Neural cell (in vitro differentiated cells): ENCODE measurements around the gene TMEM238L.

ENCODE experiments used
- CTCF ChIP-seq: fragments of 450-650 bp; IDR thresholded peaks from 2 replicates; pipeline ENCODE4 v1.5.1; 2014; ENCODE audit warnings: antibody characterized with exemption, mild to moderate bottlenecking, moderate library complexity; ENCODE audit not compliant: poor library complexity, severe bottlenecking
- EP300 ChIP-seq: fragments of 450-650 bp; conservative IDR thresholded peaks from 2 replicates; pipeline ENCODE4 v1.6.1; 2014; ENCODE audit warnings: antibody characterized with exemption, mild to moderate bottlenecking, moderate library complexity; ENCODE audit not compliant: poor library complexity, severe bottlenecking
- EZH2 ChIP-seq: fragments of 200-600, 300-800 bp; shearing (Covaris generic), sonication (generic); IDR thresholded peaks from 2 replicates; pipeline ENCODE4 v1.6.1; 2014; ENCODE audit warnings: antibody characterized with exemption, low read length, borderline replicate concordance, mild to moderate bottlenecking; ENCODE audit not compliant: insufficient read depth, poor library complexity, severe bottlenecking
- POLR2AphosphoS5 ChIP-seq: IDR thresholded peaks from 2 replicates; pipeline ENCODE4 v1.6.1; 2012
- SMC3 ChIP-seq: fragments of 450-650 bp; conservative IDR thresholded peaks from 2 replicates; pipeline ENCODE4 v1.6.1; 2014; ENCODE audit warnings: antibody characterized with exemption, mild to moderate bottlenecking, moderate library complexity; ENCODE audit not compliant: poor library complexity

GRCh38 chr17:10777890-10778289, 26.0 kb downstream of the TMEM238L start:
- TF ChIP-seq CTCF (no peak), SMC3 (no peak), EP300 (no peak), EZH2 (no peak), POLR2AphosphoS5 (no peak)
